ENCODE data around the gene PUM1. TPM values are rescaled to one million over a fixed set of nuclear protein-coding genes. Genes with fewer than 3 reads are reported as not detected.

PUM1 gene, protein sequence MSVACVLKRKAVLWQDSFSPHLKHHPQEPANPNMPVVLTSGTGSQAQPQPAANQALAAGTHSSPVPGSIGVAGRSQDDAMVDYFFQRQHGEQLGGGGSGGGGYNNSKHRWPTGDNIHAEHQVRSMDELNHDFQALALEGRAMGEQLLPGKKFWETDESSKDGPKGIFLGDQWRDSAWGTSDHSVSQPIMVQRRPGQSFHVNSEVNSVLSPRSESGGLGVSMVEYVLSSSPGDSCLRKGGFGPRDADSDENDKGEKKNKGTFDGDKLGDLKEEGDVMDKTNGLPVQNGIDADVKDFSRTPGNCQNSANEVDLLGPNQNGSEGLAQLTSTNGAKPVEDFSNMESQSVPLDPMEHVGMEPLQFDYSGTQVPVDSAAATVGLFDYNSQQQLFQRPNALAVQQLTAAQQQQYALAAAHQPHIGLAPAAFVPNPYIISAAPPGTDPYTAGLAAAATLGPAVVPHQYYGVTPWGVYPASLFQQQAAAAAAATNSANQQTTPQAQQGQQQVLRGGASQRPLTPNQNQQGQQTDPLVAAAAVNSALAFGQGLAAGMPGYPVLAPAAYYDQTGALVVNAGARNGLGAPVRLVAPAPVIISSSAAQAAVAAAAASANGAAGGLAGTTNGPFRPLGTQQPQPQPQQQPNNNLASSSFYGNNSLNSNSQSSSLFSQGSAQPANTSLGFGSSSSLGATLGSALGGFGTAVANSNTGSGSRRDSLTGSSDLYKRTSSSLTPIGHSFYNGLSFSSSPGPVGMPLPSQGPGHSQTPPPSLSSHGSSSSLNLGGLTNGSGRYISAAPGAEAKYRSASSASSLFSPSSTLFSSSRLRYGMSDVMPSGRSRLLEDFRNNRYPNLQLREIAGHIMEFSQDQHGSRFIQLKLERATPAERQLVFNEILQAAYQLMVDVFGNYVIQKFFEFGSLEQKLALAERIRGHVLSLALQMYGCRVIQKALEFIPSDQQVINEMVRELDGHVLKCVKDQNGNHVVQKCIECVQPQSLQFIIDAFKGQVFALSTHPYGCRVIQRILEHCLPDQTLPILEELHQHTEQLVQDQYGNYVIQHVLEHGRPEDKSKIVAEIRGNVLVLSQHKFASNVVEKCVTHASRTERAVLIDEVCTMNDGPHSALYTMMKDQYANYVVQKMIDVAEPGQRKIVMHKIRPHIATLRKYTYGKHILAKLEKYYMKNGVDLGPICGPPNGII
- 37.8 and 42.5 TPM in 2 replicates for total RNA-seq

DNA sequence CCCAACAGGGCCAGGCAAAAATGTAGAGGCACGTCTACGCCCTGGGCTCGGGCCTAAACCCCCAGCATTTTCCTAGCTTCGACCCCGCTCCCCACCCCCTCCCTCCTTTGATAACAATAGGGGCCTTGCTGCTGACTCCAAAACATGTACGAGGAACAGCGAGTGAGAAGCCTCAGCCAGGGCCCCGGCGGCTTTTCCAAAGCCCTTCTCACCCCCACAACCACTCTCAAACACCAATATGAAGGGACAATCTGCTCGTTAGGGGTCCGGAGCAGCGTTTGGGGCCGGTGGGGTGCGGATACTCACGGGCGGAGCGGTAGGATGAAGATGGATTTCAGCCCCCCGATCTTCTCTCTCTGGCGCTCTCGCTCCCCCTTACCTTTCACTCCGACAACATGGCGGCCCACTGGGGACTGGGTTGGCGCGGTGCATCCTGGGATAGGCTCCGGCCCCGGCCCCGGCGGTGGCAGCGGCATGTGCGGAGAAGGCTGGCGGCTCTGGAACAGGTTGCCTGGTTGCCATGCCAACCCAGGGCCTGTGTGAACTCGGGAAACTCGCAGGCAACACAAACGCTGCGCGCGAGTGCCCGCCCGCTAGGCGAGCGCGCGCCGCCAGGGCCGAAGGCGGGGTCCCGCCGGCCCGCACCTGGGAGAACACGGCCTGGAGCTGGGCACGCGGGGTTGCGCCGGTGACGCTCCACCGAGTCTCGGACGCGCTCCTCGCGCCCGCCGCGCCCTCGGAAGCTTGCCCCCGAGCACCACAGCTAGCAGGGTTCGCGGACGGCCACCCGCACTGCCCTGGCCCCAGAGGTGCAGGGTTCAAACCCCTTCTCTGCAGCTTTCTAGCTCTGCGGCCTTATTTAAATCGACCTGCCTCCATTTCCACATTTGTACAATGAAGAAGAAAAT lies at the start of gene PUM1:
TSS of gene PUM1 (minus strand) at position 408 of the 908 bp plus-strand sequence. CDS start 6,151 bp downstream, outside the sequence.

DNA sequence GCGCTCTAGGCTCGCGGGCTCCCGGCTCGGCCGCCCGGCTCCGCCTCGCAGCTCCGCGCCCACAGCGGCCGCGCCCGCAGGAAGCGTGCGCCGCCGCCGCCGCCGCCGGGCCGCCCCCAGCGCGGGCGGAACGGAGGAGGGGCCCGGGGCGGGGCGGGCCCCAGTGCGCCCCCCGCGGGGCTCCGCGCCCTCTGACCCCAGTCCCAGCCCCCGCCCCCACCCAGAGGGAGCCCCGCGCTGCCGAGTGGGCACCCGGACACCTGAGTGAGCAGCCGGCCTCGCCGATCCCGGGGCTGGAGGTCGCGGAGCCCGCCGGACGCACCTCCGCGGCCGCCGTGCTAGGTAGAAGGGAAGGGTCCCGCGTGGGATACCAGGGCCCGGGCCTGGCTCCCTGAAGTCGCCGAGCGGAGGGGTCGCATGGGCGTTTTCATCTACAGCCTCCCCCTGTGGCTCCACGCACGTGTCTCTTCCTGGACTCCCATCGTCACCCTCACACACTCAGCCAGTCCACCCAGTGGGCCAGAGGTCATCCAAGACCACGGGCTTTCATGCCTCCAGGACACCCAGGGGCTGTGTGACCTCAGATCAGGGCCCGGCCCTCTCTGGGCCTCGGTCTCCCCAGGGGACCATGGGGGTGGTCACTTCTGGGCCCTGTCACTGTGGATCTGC lies 156.7 kb downstream of the PUM1 start, which contains the start of gene SDC3:
TSS of gene SDC3 (minus strand) at position 63 of the 669 bp plus-strand sequence. CDS start 172 bp downstream, outside the sequence.

Other genes with a start within 250 kb of the PUM1 start
- gene SDC3, start 157.0 kb downstream of the PUM1 start, total RNA-seq, result 34.8 and 35.5 TPM in 2 replicates
- gene NKAIN1, start 174.2 kb upstream of the PUM1 start, total RNA-seq, result 0.15 and 2.4 TPM in 2 replicates
- 103 and 107 TPM in 2 replicates for gene SNRNP40, start 231.1 kb upstream of the PUM1 start, total RNA-seq
- 42.4 and 43.7 TPM in 2 replicates for gene ZCCHC17, start 231.3 kb upstream of the PUM1 start, total RNA-seq

All from bronchus fibroblast of lung (primary cell).